Activated T-cell treated with anti-CD3 and anti-CD28 coated beads, Interleukin-2, amount 50 U/mL, for 24 hours (primary cell): ENCODE data around the gene MYO15B.
A peak's percentile ranks its signal among the peaks of the same experiment; 100 is the strongest.

Source experiments
- DNase-seq: peaks from one replicate; pipeline ENCODE4 v3.0.0-alpha.2; 2020
- H3K27ac Mint-ChIP-seq: 2 replicates; pipeline ENCODE4 v1.8.0; 2020; ENCODE audit warnings: mild to moderate bottlenecking, mixed read lengths
- H3K27me3 Mint-ChIP-seq: 2 replicates; pipeline ENCODE4 v1.8.0; 2020; ENCODE audit warnings: mixed read lengths
- H3K36me3 Mint-ChIP-seq: 2 replicates; pipeline ENCODE4 v1.8.0; 2020; ENCODE audit warnings: low read depth, mixed read lengths
- H3K4me1 Mint-ChIP-seq: 2 replicates; pipeline ENCODE4 v1.8.0; 2020; ENCODE audit warnings: low read depth, mixed read lengths
- H3K4me3 Mint-ChIP-seq: 2 replicates; pipeline ENCODE4 v1.8.0; 2020; ENCODE audit warnings: mild to moderate bottlenecking, moderate library complexity, mixed read lengths
- H3K9me3 Mint-ChIP-seq: 2 replicates; pipeline ENCODE4 v1.8.0; 2020; ENCODE audit warnings: mixed read lengths

MYO15B gene

GRCh38 chr17:75617218-75617617 is 29.6 kb downstream of the MYO15B start:
- Mint-ChIP-seq H3K9me3 (no peaks in the 10 kb centered on the region), H3K4me3 (no peak overlapping the region), H3K4me1 (no peaks in the 10 kb centered on the region)

GRCh38 chr17:75617675-75618074 is 30.1 kb downstream of the MYO15B start:
- H3K27me3 Mint-ChIP-seq = no peaks in the 10 kb centered on the region
- no peaks in the 10 kb centered on the region for H3K4me1 Mint-ChIP-seq
- H3K9me3 Mint-ChIP-seq = no peaks in the 10 kb centered on the region
- no peak for DNase-seq
- no peak overlapping the region for H3K4me3 Mint-ChIP-seq
- H3K36me3 Mint-ChIP-seq = no peaks in the 10 kb centered on the region
- no peak overlapping the region for H3K27ac Mint-ChIP-seq

More at GRCh38 chr17:75617218-75617617, 29.6 kb downstream of the MYO15B start:
- DNase-seq = no peak
- Mint-ChIP-seq H3K27me3 (no peaks in the 10 kb centered on the region), H3K36me3 (no peaks in the 10 kb centered on the region), H3K27ac (no peak overlapping the region)

GRCh38 chr17:75619506-75620431 is 32.2 kb downstream of the MYO15B start:
- Mint-ChIP-seq H3K4me1 (no peaks in the 10 kb centered on the region), H3K4me3 (no peak overlapping the region), H3K27ac (no peak overlapping the region), H3K9me3 (no peaks in the 10 kb centered on the region), H3K27me3 (no peaks in the 10 kb centered on the region), H3K36me3 (no peaks in the 10 kb centered on the region)
- no peak for DNase-seq

- no peak for DNase-seq
- no peak overlapping the region for H3K4me3 Mint-ChIP-seq
- H3K9me3 Mint-ChIP-seq = no peaks in the 10 kb centered on the region
- no peak overlapping the region for H3K27ac Mint-ChIP-seq
- H3K4me1 Mint-ChIP-seq = no peaks in the 10 kb centered on the region
- peaks cover 4% of the 10 kb centered on the region for H3K36me3 Mint-ChIP-seq
- H3K27me3 Mint-ChIP-seq = no peaks in the 10 kb centered on the region
Observed at GRCh38 chr17:75621489-75621888, 33.9 kb downstream of the MYO15B start.

GRCh38 chr17:75622076-75622475 is 34.5 kb downstream of the MYO15B start:
- H3K4me3 Mint-ChIP-seq = no peak overlapping the region
- H3K4me1 Mint-ChIP-seq = no peaks in the 10 kb centered on the region
- peaks cover 9% of the 10 kb centered on the region for H3K36me3 Mint-ChIP-seq
- H3K27ac Mint-ChIP-seq = peak overlapping the region; percentile 48
- DNase-seq = no peak
- H3K27me3 Mint-ChIP-seq = no peaks in the 10 kb centered on the region
- H3K9me3 Mint-ChIP-seq = no peaks in the 10 kb centered on the region

GRCh38 chr17:75622771-75623273 is 35.2 kb downstream of the MYO15B start:
- no peaks in the 10 kb centered on the region for H3K27me3 Mint-ChIP-seq
- no peak overlapping the region for H3K27ac Mint-ChIP-seq
- H3K4me1 Mint-ChIP-seq = no peaks in the 10 kb centered on the region
- H3K36me3 Mint-ChIP-seq = peaks cover 13% of the 10 kb centered on the region
- DNase-seq = no peak
- H3K4me3 Mint-ChIP-seq = no peak overlapping the region
- no peaks in the 10 kb centered on the region for H3K9me3 Mint-ChIP-seq

GRCh38 chr17:75623386-75623785 is 35.8 kb downstream of the MYO15B start:
- Mint-ChIP-seq H3K36me3 (peaks cover 13% of the 10 kb centered on the region), H3K4me3 (no peak overlapping the region), H3K27me3 (no peaks in the 10 kb centered on the region), H3K4me1 (no peaks in the 10 kb centered on the region), H3K27ac (peak overlapping the region; percentile 14), H3K9me3 (no peaks in the 10 kb centered on the region)
- no peak for DNase-seq

- peaks cover 16% of the 10 kb centered on the region for H3K36me3 Mint-ChIP-seq
Observed at GRCh38 chr17:75624021-75624420, 36.4 kb downstream of the MYO15B start.

GRCh38 chr17:75624714-75625345 is 37.2 kb downstream of the MYO15B start:
- no peaks in the 10 kb centered on the region for H3K4me1 Mint-ChIP-seq

More at GRCh38 chr17:75624021-75624420, 36.4 kb downstream of the MYO15B start:
- Mint-ChIP-seq H3K4me3 (no peak overlapping the region), H3K27me3 (no peaks in the 10 kb centered on the region), H3K4me1 (no peaks in the 10 kb centered on the region), H3K27ac (no peak overlapping the region), H3K9me3 (no peaks in the 10 kb centered on the region)
- no peak for DNase-seq

GRCh38 chr17:75625813-75626486 is 38.4 kb downstream of the MYO15B start:
- Mint-ChIP-seq H3K4me3 (no peak overlapping the region), H3K36me3 (peaks cover 24% of the 10 kb centered on the region), H3K27ac (no peak overlapping the region), H3K27me3 (no peaks in the 10 kb centered on the region), H3K4me1 (no peaks in the 10 kb centered on the region), H3K9me3 (no peaks in the 10 kb centered on the region)
- peak; percentile 42 for DNase-seq

More at GRCh38 chr17:75624714-75625345, 37.2 kb downstream of the MYO15B start:
- Mint-ChIP-seq H3K27me3 (no peaks in the 10 kb centered on the region), H3K9me3 (no peaks in the 10 kb centered on the region), H3K4me3 (no peak overlapping the region), H3K27ac (no peak overlapping the region), H3K36me3 (peaks cover 16% of the 10 kb centered on the region)
- DNase-seq = no peak

GRCh38 chr17:75626496-75627038 is 39.0 kb downstream of the MYO15B start:
- H3K4me3 Mint-ChIP-seq = no peak overlapping the region
- no peak for DNase-seq
- H3K27ac Mint-ChIP-seq = no peak overlapping the region
- no peaks in the 10 kb centered on the region for H3K9me3 Mint-ChIP-seq
- H3K27me3 Mint-ChIP-seq = no peaks in the 10 kb centered on the region
- peaks cover 25% of the 10 kb centered on the region for H3K36me3 Mint-ChIP-seq
- no peaks in the 10 kb centered on the region for H3K4me1 Mint-ChIP-seq

GRCh38 chr17:75627094-75627493 is 39.5 kb downstream of the MYO15B start:
- no peaks in the 10 kb centered on the region for H3K9me3 Mint-ChIP-seq
- peaks cover 25% of the 10 kb centered on the region for H3K36me3 Mint-ChIP-seq
- H3K4me1 Mint-ChIP-seq = no peaks in the 10 kb centered on the region
- DNase-seq = no peak
- no peak overlapping the region for H3K27ac Mint-ChIP-seq
- H3K27me3 Mint-ChIP-seq = no peaks in the 10 kb centered on the region
- H3K4me3 Mint-ChIP-seq = no peak overlapping the region

- no peak for DNase-seq
- H3K27ac Mint-ChIP-seq = peak overlapping the region; percentile 11
- H3K4me3 Mint-ChIP-seq = no peak overlapping the region
- peaks cover 6% of the 10 kb centered on the region for H3K4me1 Mint-ChIP-seq
- peaks cover 25% of the 10 kb centered on the region for H3K36me3 Mint-ChIP-seq
- H3K9me3 Mint-ChIP-seq = no peaks in the 10 kb centered on the region
- H3K27me3 Mint-ChIP-seq = no peaks in the 10 kb centered on the region
Observed at GRCh38 chr17:75628425-75628824, 40.8 kb downstream of the MYO15B start.

- Mint-ChIP-seq H3K4me1 (peaks cover 10% of the 10 kb centered on the region), H3K27me3 (no peaks in the 10 kb centered on the region), H3K36me3 (peaks cover 25% of the 10 kb centered on the region), H3K9me3 (no peaks in the 10 kb centered on the region), H3K27ac (no peak overlapping the region), H3K4me3 (no peak overlapping the region)
- no peak for DNase-seq
Observed at GRCh38 chr17:75629157-75629556, 41.6 kb downstream of the MYO15B start.
